GM12878 (cell line): ENCODE results near the gene FGD1. TPM values are rescaled to one million over a fixed set of nuclear protein-coding genes. Genes with fewer than 3 reads are reported as not detected.

Experiments used
- ATF7 ChIP-seq: fragments of 450-650 bp; IDR thresholded peaks from 2 replicates; pipeline ENCODE4 v1.6.1; 2016; ENCODE audit warnings: low read depth, mild to moderate bottlenecking
- CREB1 ChIP-seq: IDR thresholded peaks from 2 replicates; pipeline ENCODE4 v1.6.1; 2012; ENCODE audit warnings: low read depth, mild to moderate bottlenecking, inconsistent platforms
- EGR1 ChIP-seq, 2 experiments: IDR thresholded peaks; 1 replicate in 1 of 2; 2 replicates in 1 of 2; pipeline ENCODE4 v1.6.1; 2011 to 2012; ENCODE audit warnings: low read depth in 2 of 2, low read length in 2 of 2, borderline replicate concordance in 1 of 2, mild to moderate bottlenecking in 1 of 2, moderate library complexity in 1 of 2
- ESRRA ChIP-seq: IDR thresholded peaks from 2 replicates; pipeline ENCODE4 v1.6.1; 2012; ENCODE audit warnings: mild to moderate bottlenecking, low read length, improper control_type of control experiment
- ETV6 ChIP-seq, 2 experiments: fragments of 450-650 bp in 1 of 2; IDR thresholded peaks in 1 of 2; conservative IDR thresholded peaks in 1 of 2; 2 replicates each; pipeline ENCODE4 v1.6.1; 2014; ENCODE audit warnings: antibody characterized with exemption in 1 of 2, borderline replicate concordance in 1 of 2, low read depth in 1 of 2, mild to moderate bottlenecking in 1 of 2, moderate library complexity in 1 of 2
- HDAC2 ChIP-seq: fragments of 200-600 bp; sonication (generic); IDR thresholded peaks from 2 replicates; pipeline ENCODE4 v1.6.1; 2017
- MEF2B ChIP-seq: fragments of 450-650 bp; IDR thresholded peaks from 2 replicates; pipeline ENCODE4 v1.6.1; 2018; ENCODE audit warnings: mild to moderate bottlenecking, moderate library complexity; ENCODE audit not compliant: partially characterized antibody, poor library complexity, severe bottlenecking
- MTA3 ChIP-seq: IDR thresholded peaks from 2 replicates; pipeline ENCODE4 v1.6.1; 2012; ENCODE audit warnings: low read length, inconsistent platforms, borderline replicate concordance
- NR2F1 ChIP-seq: fragments of 450-650 bp; conservative IDR thresholded peaks from 2 replicates; pipeline ENCODE4 v1.6.1; 2017; ENCODE audit warnings: mild to moderate bottlenecking
- POLR2AphosphoS5 ChIP-seq: IDR thresholded peaks from 2 replicates; pipeline ENCODE4 v1.6.1; 2011; ENCODE audit warnings: mild to moderate bottlenecking, low read length, inconsistent platforms
- RAD21 ChIP-seq: IDR thresholded peaks from 2 replicates; pipeline ENCODE4 v1.6.1; 2011; ENCODE audit warnings: mild to moderate bottlenecking, low read depth, low read length, moderate library complexity; ENCODE audit not compliant: insufficient read depth
- RB1 ChIP-seq: fragments of 450-650 bp; formaldehyde crosslinking; IDR thresholded peaks from 2 replicates; pipeline ENCODE4 v1.6.1; 2017; ENCODE audit warnings: mild to moderate bottlenecking, borderline replicate concordance
- SP1 ChIP-seq: IDR thresholded peaks from one replicate; pipeline ENCODE4 v1.6.1; 2011; ENCODE audit warnings: low read depth, low read length
- SREBF1 ChIP-seq: IDR thresholded peaks from 2 replicates; pipeline ENCODE4 v1.6.1; 2012; ENCODE audit warnings: mild to moderate bottlenecking, low read length
- TAF1 ChIP-seq: IDR thresholded peaks from 2 replicates; pipeline ENCODE4 v1.6.1; 2011; ENCODE audit warnings: mild to moderate bottlenecking, low read depth, low read length, borderline replicate concordance
- YY1 ChIP-seq: IDR thresholded peaks from 2 replicates; pipeline ENCODE4 v1.6.1; 2011; ENCODE audit warnings: low read depth, mild to moderate bottlenecking, low read length
- ZBED1 ChIP-seq: IDR thresholded peaks from 2 replicates; pipeline ENCODE4 v1.6.1; 2016; ENCODE audit warnings: borderline replicate concordance
- polyA plus RNA-seq, 11 experiments: library from polyadenylated mRNA; depleted of rRNA in 4 of 11; unstranded in 6 of 11; stranded (reverse) in 5 of 11; fragments of >200 nt; fragmentation: Nextera tagmentation in 4 of 11; fragmentation: Illumina TruSeq in 1 of 11; extraction: Ambion mirVana in 4 of 11; extraction: Trizol in 1 of 11; gene quantifications; 1 replicate in 1 of 11; 2 replicates in 10 of 11; pipeline versions ENCODE4 v1.2.1 to v1.2.3, GENCODE V29; 2011 to 2016; ENCODE audit warnings: inconsistent platforms in 2 of 11, missing spikeins in 2 of 11, low read depth in 1 of 11
- total RNA-seq, 4 experiments: library from RNA; depleted of rRNA in 3 of 4; stranded (reverse); fragments of >200 nt in 3 of 4; fragmentation: Illumina TruSeq in 1 of 4; extraction: Trizol in 1 of 4; gene quantifications; 2 replicates each; pipeline versions ENCODE4 v1.2.1 to v1.2.3, GENCODE V29; 2013 to 2021
- TF ChIP-seq, protein P1 (sequence below): fragments of 450-650 bp; IDR thresholded peaks from 2 replicates; pipeline ENCODE4 v1.6.1; 2016; ENCODE audit warnings: mild to moderate bottlenecking
- TF ChIP-seq, protein P2 (sequence below): fragments of 450-650 bp; IDR thresholded peaks from 2 replicates; pipeline ENCODE4 v1.6.1; 2017; ENCODE audit warnings: low read depth, mild to moderate bottlenecking, moderate library complexity
- TF ChIP-seq, protein P3 (sequence below): IDR thresholded peaks from 2 replicates; pipeline ENCODE4 v1.6.1; 2012; ENCODE audit warnings: improper control_type of control experiment, low read depth, low read length; ENCODE audit not compliant: insufficient replicate concordance
- TF ChIP-seq, protein P4 (sequence below): IDR thresholded peaks from 2 replicates; pipeline ENCODE4 v1.6.1; 2011; ENCODE audit warnings: borderline replicate concordance, low read depth, mild to moderate bottlenecking, moderate library complexity, mixed read lengths, low read length; ENCODE audit not compliant: insufficient read depth; ENCODE audit errors: extremely low read length

The FGD1 gene
- total and polyA plus RNA-seq, 10 of the 15 experiments (the other 5 are each of a cell fraction or from before 2014, with no cell fraction given): 0.05 to 0.50 (median 0.45) TPM; not detected in 7

DNA sequence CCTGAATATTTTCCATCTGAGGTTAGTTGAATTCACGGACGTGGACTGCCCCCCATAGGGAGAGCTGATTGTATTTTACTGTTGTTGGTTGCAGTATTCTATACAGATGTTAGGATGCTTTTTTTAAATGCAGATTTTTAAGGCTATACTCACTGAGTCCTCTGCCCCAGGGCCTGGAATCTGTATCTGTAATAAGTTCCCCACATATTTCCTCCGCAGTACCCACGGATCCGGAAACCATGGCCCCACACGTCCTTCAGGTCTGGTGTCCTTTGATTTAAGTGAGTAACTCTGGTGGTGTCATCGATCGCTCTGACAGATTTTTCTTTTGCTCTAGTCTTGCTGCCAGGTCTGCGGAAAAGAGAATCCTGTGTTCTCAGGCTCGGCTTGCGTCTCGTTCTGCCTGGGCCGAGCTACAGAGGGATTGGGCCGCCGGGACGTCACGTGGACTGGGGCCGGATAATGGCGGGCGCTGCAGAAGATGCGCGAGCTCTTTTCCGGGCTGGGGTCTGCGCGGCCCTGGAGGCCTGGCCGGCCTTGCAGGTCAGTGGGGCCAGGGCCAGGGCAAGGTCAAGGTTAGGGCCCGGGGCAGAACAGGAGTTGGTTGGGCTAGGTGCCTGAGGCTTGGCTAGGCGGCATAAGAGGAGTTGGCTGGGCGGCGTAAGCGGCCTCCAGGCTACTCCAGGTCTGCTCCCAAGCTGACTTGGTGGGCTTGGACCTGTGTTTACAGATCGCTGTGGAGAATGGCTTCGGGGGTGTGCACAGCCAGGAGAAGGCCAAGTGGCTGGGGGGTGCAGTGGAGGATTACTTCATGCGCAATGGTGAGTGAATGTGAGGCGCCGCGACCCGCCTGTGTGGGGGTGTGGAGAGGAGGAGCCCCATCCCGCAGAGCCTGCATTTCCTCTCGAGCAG lies 55.8 kb downstream of the FGD1 start, which contains the start of gene TSR2 (continued):
- TF ChIP-seq, protein P1, sequence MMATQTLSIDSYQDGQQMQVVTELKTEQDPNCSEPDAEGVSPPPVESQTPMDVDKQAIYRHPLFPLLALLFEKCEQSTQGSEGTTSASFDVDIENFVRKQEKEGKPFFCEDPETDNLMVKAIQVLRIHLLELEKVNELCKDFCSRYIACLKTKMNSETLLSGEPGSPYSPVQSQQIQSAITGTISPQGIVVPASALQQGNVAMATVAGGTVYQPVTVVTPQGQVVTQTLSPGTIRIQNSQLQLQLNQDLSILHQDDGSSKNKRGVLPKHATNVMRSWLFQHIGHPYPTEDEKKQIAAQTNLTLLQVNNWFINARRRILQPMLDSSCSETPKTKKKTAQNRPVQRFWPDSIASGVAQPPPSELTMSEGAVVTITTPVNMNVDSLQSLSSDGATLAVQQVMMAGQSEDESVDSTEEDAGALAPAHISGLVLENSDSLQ: peak; percentile 72
- TF ChIP-seq, protein P2, sequence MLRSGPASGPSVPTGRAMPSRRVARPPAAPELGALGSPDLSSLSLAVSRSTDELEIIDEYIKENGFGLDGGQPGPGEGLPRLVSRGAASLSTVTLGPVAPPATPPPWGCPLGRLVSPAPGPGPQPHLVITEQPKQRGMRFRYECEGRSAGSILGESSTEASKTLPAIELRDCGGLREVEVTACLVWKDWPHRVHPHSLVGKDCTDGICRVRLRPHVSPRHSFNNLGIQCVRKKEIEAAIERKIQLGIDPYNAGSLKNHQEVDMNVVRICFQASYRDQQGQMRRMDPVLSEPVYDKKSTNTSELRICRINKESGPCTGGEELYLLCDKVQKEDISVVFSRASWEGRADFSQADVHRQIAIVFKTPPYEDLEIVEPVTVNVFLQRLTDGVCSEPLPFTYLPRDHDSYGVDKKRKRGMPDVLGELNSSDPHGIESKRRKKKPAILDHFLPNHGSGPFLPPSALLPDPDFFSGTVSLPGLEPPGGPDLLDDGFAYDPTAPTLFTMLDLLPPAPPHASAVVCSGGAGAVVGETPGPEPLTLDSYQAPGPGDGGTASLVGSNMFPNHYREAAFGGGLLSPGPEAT: peak; percentile 99
- TF ChIP-seq, protein P3, sequence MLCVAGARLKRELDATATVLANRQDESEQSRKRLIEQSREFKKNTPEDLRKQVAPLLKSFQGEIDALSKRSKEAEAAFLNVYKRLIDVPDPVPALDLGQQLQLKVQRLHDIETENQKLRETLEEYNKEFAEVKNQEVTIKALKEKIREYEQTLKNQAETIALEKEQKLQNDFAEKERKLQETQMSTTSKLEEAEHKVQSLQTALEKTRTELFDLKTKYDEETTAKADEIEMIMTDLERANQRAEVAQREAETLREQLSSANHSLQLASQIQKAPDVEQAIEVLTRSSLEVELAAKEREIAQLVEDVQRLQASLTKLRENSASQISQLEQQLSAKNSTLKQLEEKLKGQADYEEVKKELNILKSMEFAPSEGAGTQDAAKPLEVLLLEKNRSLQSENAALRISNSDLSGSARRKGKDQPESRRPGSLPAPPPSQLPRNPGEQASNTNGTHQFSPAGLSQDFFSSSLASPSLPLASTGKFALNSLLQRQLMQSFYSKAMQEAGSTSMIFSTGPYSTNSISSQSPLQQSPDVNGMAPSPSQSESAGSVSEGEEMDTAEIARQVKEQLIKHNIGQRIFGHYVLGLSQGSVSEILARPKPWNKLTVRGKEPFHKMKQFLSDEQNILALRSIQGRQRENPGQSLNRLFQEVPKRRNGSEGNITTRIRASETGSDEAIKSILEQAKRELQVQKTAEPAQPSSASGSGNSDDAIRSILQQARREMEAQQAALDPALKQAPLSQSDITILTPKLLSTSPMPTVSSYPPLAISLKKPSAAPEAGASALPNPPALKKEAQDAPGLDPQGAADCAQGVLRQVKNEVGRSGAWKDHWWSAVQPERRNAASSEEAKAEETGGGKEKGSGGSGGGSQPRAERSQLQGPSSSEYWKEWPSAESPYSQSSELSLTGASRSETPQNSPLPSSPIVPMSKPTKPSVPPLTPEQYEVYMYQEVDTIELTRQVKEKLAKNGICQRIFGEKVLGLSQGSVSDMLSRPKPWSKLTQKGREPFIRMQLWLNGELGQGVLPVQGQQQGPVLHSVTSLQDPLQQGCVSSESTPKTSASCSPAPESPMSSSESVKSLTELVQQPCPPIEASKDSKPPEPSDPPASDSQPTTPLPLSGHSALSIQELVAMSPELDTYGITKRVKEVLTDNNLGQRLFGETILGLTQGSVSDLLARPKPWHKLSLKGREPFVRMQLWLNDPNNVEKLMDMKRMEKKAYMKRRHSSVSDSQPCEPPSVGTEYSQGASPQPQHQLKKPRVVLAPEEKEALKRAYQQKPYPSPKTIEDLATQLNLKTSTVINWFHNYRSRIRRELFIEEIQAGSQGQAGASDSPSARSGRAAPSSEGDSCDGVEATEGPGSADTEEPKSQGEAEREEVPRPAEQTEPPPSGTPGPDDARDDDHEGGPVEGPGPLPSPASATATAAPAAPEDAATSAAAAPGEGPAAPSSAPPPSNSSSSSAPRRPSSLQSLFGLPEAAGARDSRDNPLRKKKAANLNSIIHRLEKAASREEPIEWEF: peak; percentile 68
- peak; percentile 61; the same call in 1 of the 2 replicates for TF ChIP-seq POLR2AphosphoS5
- TF ChIP-seq ESRRA: peak; percentile 96
- TF ChIP-seq ETV6 (conservative IDR thresholded peaks at IDR 0.05 in 1 of 2, IDR thresholded peaks at IDR 0.05 in 1 of 2; ENCODE audit: borderline replicate concordance in 1 of 2, low read depth in 1 of 2): no peak
- TF ChIP-seq ATF7: peak; percentile 19; the same call in 1 of the 2 replicates
- TF ChIP-seq SREBF1: no peak
- TF ChIP-seq MTA3: no peak
- TF ChIP-seq RB1: no peak
- no peak for TF ChIP-seq ZBED1
- TF ChIP-seq, protein P4, sequence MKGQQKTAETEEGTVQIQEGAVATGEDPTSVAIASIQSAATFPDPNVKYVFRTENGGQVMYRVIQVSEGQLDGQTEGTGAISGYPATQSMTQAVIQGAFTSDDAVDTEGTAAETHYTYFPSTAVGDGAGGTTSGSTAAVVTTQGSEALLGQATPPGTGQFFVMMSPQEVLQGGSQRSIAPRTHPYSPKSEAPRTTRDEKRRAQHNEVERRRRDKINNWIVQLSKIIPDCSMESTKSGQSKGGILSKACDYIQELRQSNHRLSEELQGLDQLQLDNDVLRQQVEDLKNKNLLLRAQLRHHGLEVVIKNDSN: peak; percentile 88
- TF ChIP-seq SP1: peak; percentile 33
- TF ChIP-seq RAD21: peak; percentile 38; the same call in 1 of the 2 replicates
- TF ChIP-seq MEF2B: no peak
- peak; percentile 77 for TF ChIP-seq CREB1
- TF ChIP-seq HDAC2: no peak
- 0 out of 3 replicates have a peak, but pooled peaks of 1 of the 2 experiments have one; percentile 26 for TF ChIP-seq EGR1 (IDR thresholded peaks at IDR 0.05; ENCODE audit: borderline replicate concordance in 1 of 2, low read depth in 2 of 2, low read length in 2 of 2)
- TF ChIP-seq YY1: peak; percentile 97
- TF ChIP-seq TAF1: peak; percentile 89
- TF ChIP-seq NR2F1: no peak
